HepG2 (cell line): ENCODE results near the gene SGCD. TPM values are rescaled to one million over a fixed set of nuclear protein-coding genes. Genes with fewer than 3 reads are reported as not detected.
A peak's percentile ranks its signal among the peaks of the same experiment; 100 is the strongest.

Experiments used
- AHR ChIP-seq: IDR thresholded peaks from 2 replicates; pipeline ENCODE4 v1.6.1; 2018; ENCODE audit warnings: missing genetic modification reagents, missing compliant biosample characterization
- ATF7-NPFF ChIP-seq: sonication (generic); formaldehyde crosslinking; IDR thresholded peaks from 2 replicates; pipeline ENCODE4 v1.8.1; 2023; ENCODE audit warnings: mild to moderate bottlenecking, low read depth, missing genetic modification reagents, moderate library complexity
- BATF2 ChIP-seq: sonication (generic); formaldehyde crosslinking; IDR thresholded peaks from 2 replicates; pipeline ENCODE4 v1.8.0; 2022; ENCODE audit warnings: mild to moderate bottlenecking, missing genetic modification reagents, moderate library complexity
- E2F5 ChIP-seq: sonication (generic); formaldehyde crosslinking; conservative IDR thresholded peaks from 2 replicates; pipeline ENCODE4 v1.4.0; 2020; ENCODE audit warnings: missing genetic modification reagents
- FOSL2 ChIP-seq: sonication (generic); formaldehyde crosslinking; IDR thresholded peaks from 2 replicates; pipeline ENCODE4 v1.4.0; 2020; ENCODE audit warnings: missing genetic modification reagents
- HHEX ChIP-seq: IDR thresholded peaks from 2 replicates; pipeline ENCODE4 v1.6.1; 2016; ENCODE audit warnings: control low read depth
- HMG20A ChIP-seq: IDR thresholded peaks from 2 replicates; pipeline ENCODE4 v1.6.1; 2016; ENCODE audit warnings: borderline replicate concordance
- HOXD1 ChIP-seq: sonication (generic); formaldehyde crosslinking; IDR thresholded peaks from 2 replicates; pipeline ENCODE4 v1.5.0; 2020; ENCODE audit warnings: missing genetic modification reagents
- NFAT5 ChIP-seq: sonication (generic); formaldehyde crosslinking; IDR thresholded peaks from 2 replicates; pipeline ENCODE4 v1.4.0; 2020; ENCODE audit warnings: missing genetic modification reagents
- NFRKB ChIP-seq: fragments of 450-650 bp; IDR thresholded peaks from 2 replicates; pipeline ENCODE4 v1.6.1; 2017
- NR2F6 ChIP-seq, 2 experiments: IDR thresholded peaks; 2 replicates each; pipeline ENCODE4 v1.6.1; 2016; ENCODE audit warnings: antibody characterized with exemption in 1 of 2, mild to moderate bottlenecking in 1 of 2
- RFX3 ChIP-seq: IDR thresholded peaks from 2 replicates; pipeline ENCODE4 v1.6.1; 2016; ENCODE audit warnings: missing biosample characterization, missing genetic modification reagents
- RXRB ChIP-seq: IDR thresholded peaks from 2 replicates; pipeline ENCODE4 v1.6.1; 2016; ENCODE audit warnings: borderline replicate concordance, missing genetic modification reagents, missing compliant biosample characterization
- SMAD1 ChIP-seq: sonication (generic); formaldehyde crosslinking; IDR thresholded peaks from 2 replicates; pipeline ENCODE4 v1.4.0; 2020; ENCODE audit warnings: missing genetic modification reagents, low read depth, mild to moderate bottlenecking, borderline replicate concordance
- TFDP1 ChIP-seq: IDR thresholded peaks from 2 replicates; pipeline ENCODE4 v1.6.1; 2016; ENCODE audit warnings: missing compliant biosample characterization, missing genetic modification reagents, borderline replicate concordance
- ZBTB42 ChIP-seq: sonication (generic); formaldehyde crosslinking; IDR thresholded peaks from 2 replicates; pipeline ENCODE4 v1.5.0; 2020; ENCODE audit warnings: mild to moderate bottlenecking, missing genetic modification reagents
- ZNF205 ChIP-seq: IDR thresholded peaks from 2 replicates; pipeline ENCODE4 v1.6.1; 2018; ENCODE audit warnings: missing biosample characterization, missing genetic modification reagents
- ZNF24 ChIP-seq: fragments of 450-650 bp; IDR thresholded peaks from 2 replicates; pipeline ENCODE4 v1.6.1; 2017; ENCODE audit warnings: antibody characterized with exemption, mild to moderate bottlenecking
- ZNF253 ChIP-seq: sonication (generic); formaldehyde crosslinking; IDR thresholded peaks from 2 replicates; pipeline ENCODE4 v1.8.0; 2022; ENCODE audit warnings: mild to moderate bottlenecking, missing genetic modification reagents, borderline replicate concordance
- ZNF280B ChIP-seq: sonication (generic); formaldehyde crosslinking; IDR thresholded peaks from 2 replicates; pipeline ENCODE4 v1.5.0; 2020; ENCODE audit warnings: missing genetic modification reagents, mild to moderate bottlenecking, borderline replicate concordance
- ZNF331 ChIP-seq: sonication (generic); formaldehyde crosslinking; IDR thresholded peaks from 2 replicates; pipeline ENCODE4 v1.4.0; 2020; ENCODE audit warnings: missing genetic modification reagents
- ZNF383 ChIP-seq: sonication (generic); formaldehyde crosslinking; IDR thresholded peaks from 2 replicates; pipeline ENCODE4 v1.4.0; 2020; ENCODE audit warnings: missing genetic modification reagents, mild to moderate bottlenecking, borderline replicate concordance
- ZNF652 ChIP-seq: IDR thresholded peaks from 2 replicates; pipeline ENCODE4 v1.6.1; 2016; ENCODE audit warnings: low read depth, borderline replicate concordance
- ZNF83 ChIP-seq: sonication (generic); formaldehyde crosslinking; IDR thresholded peaks from 2 replicates; pipeline ENCODE4 v1.4.0; 2020; ENCODE audit warnings: missing genetic modification reagents, mild to moderate bottlenecking, borderline replicate concordance
- polyA plus RNA-seq, 8 experiments: library from polyadenylated mRNA; depleted of rRNA in 3 of 8; stranded (reverse) in 7 of 8; unstranded in 1 of 8; fragments of >200 nt; fragmentation: Illumina TruSeq in 4 of 8; extraction: Trizol in 4 of 8; gene quantifications; 2 replicates each; pipeline versions ENCODE4 v1.2.1 to v1.2.3, GENCODE V29; 2011 to 2016; ENCODE audit warnings: low read depth in 4 of 8, missing spikeins in 1 of 8, mixed read lengths in 1 of 8; ENCODE audit not compliant: insufficient read depth in 1 of 8
- total RNA-seq, 5 experiments: library from RNA; depleted of rRNA; stranded (reverse); fragments of >200 nt; fragmentation: Illumina TruSeq; extraction: Trizol; gene quantifications; 2 replicates each; pipeline ENCODE4 v1.2.3, GENCODE V29; 2016; ENCODE audit warnings: low read depth in 1 of 5

The SGCD gene
- total and polyA plus RNA-seq, 2 of the 13 experiments (the other 11 are each of a cell fraction or from before 2014, with no cell fraction given), result not detected

- peak; percentile 49; the same call in 1 of the 2 replicates for TF ChIP-seq HMG20A
- TF ChIP-seq ZNF280B (CRISPR knock-in tag), result no peak
- TF ChIP-seq ZNF253 (CRISPR knock-in tag), result no peak
- no peak for TF ChIP-seq BATF2 (CRISPR knock-in tag)
- TF ChIP-seq FOSL2 (CRISPR knock-in tag), result no peak
- TF ChIP-seq ZNF383 (CRISPR knock-in tag), result no peak
- no peak for TF ChIP-seq NFAT5
- TF ChIP-seq RFX3 (CRISPR knock-in tag), result no peak
- TF ChIP-seq ZNF83 (CRISPR knock-in tag), result no peak
- TF ChIP-seq ZNF652 (CRISPR knock-in tag), result no peak
- no peak for TF ChIP-seq TFDP1 (CRISPR knock-in tag)
- TF ChIP-seq ATF7-NPFF (CRISPR knock-in tag), result no peak
- TF ChIP-seq NFRKB, result no peak
- peak; percentile 68 for TF ChIP-seq NR2F6 (IDR thresholded peaks at IDR 0.05)
- TF ChIP-seq NR2F6 (CRISPR knock-in tag; IDR thresholded peaks at IDR 0.05), result peak; percentile 56; the same call in 1 of the 2 replicates
- TF ChIP-seq E2F5 (CRISPR knock-in tag), result no peak
- peak; percentile 66; the same call in 1 of the 2 replicates for TF ChIP-seq RXRB (CRISPR knock-in tag)
- no peak for TF ChIP-seq HOXD1
- no peak for TF ChIP-seq ZNF205 (CRISPR knock-in tag)
- TF ChIP-seq ZBTB42 (CRISPR knock-in tag), result no peak
- no peak for TF ChIP-seq AHR
- no peak for TF ChIP-seq SMAD1 (CRISPR knock-in tag)
- TF ChIP-seq ZNF331 (CRISPR knock-in tag), result no peak
- TF ChIP-seq ZNF24, result no peak
- no peak for TF ChIP-seq HHEX (CRISPR knock-in tag)
Observed at GRCh38 chr5:156684216-156684615, 357.3 kb downstream of the SGCD start (continued).
